DMS53 treated with DMSO at 0.1 percent for 48 hours (cell line): ENCODE data around the gene ARHGAP19.

Experiments
- DNase-seq: peaks from one replicate; lab custom pipeline; 2025; ENCODE audit not compliant: unreplicated experiment; lab: John Stamatoyannopoulos, UW

The ARHGAP19 gene

GRCh38 chr10:97196223-97197029 lies 96.0 kb downstream of the ARHGAP19 start:
- DNase-seq = peak; percentile 80

GRCh38 chr10:97195706-97196222 lies 96.7 kb downstream of the ARHGAP19 start:
- no peak for DNase-seq

GRCh38 chr10:97192952-97193435 lies 99.4 kb downstream of the ARHGAP19 start:
- DNase-seq = no peak

GRCh38 chr10:97190450-97190849 lies 102.0 kb downstream of the ARHGAP19 start:
- no peak for DNase-seq

- DNase-seq = no peak
Observed at GRCh38 chr10:97188261-97188711, 104.2 kb downstream of the ARHGAP19 start.

- DNase-seq = no peak
Observed at GRCh38 chr10:97186911-97187310, 105.5 kb downstream of the ARHGAP19 start.

GRCh38 chr10:97185326-97186058 lies 106.9 kb downstream of the ARHGAP19 start, which contains the start of gene SLIT1:
TSS of gene SLIT1 (minus strand) at chr10:97185959. CDS start at chr10:97185674, 285 bp downstream.
- peak; percentile 47 for DNase-seq

- DNase-seq = no peak
Observed at GRCh38 chr10:97184971-97185325, 107.5 kb downstream of the ARHGAP19 start.

GRCh38 chr10:97183314-97183713 lies 109.1 kb downstream of the ARHGAP19 start:
- DNase-seq = no peak

- DNase-seq = no peak
Observed at GRCh38 chr10:97182288-97182990, 110.0 kb downstream of the ARHGAP19 start.

GRCh38 chr10:97180986-97181385 lies 111.5 kb downstream of the ARHGAP19 start:
- DNase-seq = no peak

GRCh38 chr10:97180363-97180755 lies 112.1 kb downstream of the ARHGAP19 start:
- no peak for DNase-seq

- DNase-seq = no peak
Observed at GRCh38 chr10:97179731-97180362, 112.6 kb downstream of the ARHGAP19 start.

- DNase-seq = no peak
Observed at GRCh38 chr10:97179311-97179710, 113.1 kb downstream of the ARHGAP19 start.

GRCh38 chr10:97178074-97178473 lies 114.4 kb downstream of the ARHGAP19 start:
- DNase-seq = no peak

GRCh38 chr10:97176226-97176625 lies 116.2 kb downstream of the ARHGAP19 start:
- no peak for DNase-seq

- DNase-seq = no peak
Observed at GRCh38 chr10:97175586-97175985, 116.9 kb downstream of the ARHGAP19 start.

GRCh38 chr10:97174941-97175340 lies 117.5 kb downstream of the ARHGAP19 start:
- DNase-seq = no peak

- no peak for DNase-seq
Observed at GRCh38 chr10:97174276-97174775, 118.1 kb downstream of the ARHGAP19 start.

GRCh38 chr10:97173036-97173435 lies 119.4 kb downstream of the ARHGAP19 start:
- no peak for DNase-seq
